ENCODE measurements around the gene KRTAP12-1. TPM values are rescaled to one million over a fixed set of nuclear protein-coding genes. Genes with fewer than 3 reads are reported as not detected.

Gene KRTAP12-1
- total RNA-seq, 1 experiment from 2014 or later: not detected

- Mint-ChIP-seq H3K27ac (ENCODE audit: unreplicated experiment) (no peak overlapping the region), H3K9me3 (ENCODE audit: low read depth, unreplicated experiment) (peaks cover 3% of the 10 kb centered on the region), H3K36me3 (ENCODE audit: insufficient read depth, unreplicated experiment) (no peaks in the 10 kb centered on the region), H3K27me3 (ENCODE audit: unreplicated experiment) (peaks cover 98% of the 10 kb centered on the region), H3K4me1 (ENCODE audit: low read depth, unreplicated experiment) (peaks cover 14% of the 10 kb centered on the region), H3K4me3 (ENCODE audit: low read depth, unreplicated experiment) (no peak overlapping the region)
- BruUV-seq (replicated peaks): no TSS peak
- intact Hi-C loops (cut with micrococcal nuclease; ENCODE audit: unreplicated experiment): no loop called here
- TF ChIP-seq, protein P1, sequence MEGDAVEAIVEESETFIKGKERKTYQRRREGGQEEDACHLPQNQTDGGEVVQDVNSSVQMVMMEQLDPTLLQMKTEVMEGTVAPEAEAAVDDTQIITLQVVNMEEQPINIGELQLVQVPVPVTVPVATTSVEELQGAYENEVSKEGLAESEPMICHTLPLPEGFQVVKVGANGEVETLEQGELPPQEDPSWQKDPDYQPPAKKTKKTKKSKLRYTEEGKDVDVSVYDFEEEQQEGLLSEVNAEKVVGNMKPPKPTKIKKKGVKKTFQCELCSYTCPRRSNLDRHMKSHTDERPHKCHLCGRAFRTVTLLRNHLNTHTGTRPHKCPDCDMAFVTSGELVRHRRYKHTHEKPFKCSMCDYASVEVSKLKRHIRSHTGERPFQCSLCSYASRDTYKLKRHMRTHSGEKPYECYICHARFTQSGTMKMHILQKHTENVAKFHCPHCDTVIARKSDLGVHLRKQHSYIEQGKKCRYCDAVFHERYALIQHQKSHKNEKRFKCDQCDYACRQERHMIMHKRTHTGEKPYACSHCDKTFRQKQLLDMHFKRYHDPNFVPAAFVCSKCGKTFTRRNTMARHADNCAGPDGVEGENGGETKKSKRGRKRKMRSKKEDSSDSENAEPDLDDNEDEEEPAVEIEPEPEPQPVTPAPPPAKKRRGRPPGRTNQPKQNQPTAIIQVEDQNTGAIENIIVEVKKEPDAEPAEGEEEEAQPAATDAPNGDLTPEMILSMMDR (IDR thresholded peaks at IDR 0.05; ENCODE audit: unreplicated experiment): no peak
- DNase-seq: no peak
- CTCF ChIA-PET: no interaction called here
Measured at GRCh38 chr21:44701541-44701940, 19.6 kb upstream of the KRTAP12-1 start.

GRCh38 chr21:44701023-44701400 lies 19.0 kb upstream of the KRTAP12-1 start:
- no peaks in the 10 kb centered on the region for H3K36me3 Mint-ChIP-seq (ENCODE audit: insufficient read depth, unreplicated experiment)
- H3K27me3 Mint-ChIP-seq (ENCODE audit: unreplicated experiment): peaks cover 100% of the 10 kb centered on the region
- no peak overlapping the region for H3K27ac Mint-ChIP-seq (ENCODE audit: unreplicated experiment)
- intact Hi-C loops (cut with micrococcal nuclease; ENCODE audit: unreplicated experiment): no loop called here
- no TSS peak for BruUV-seq (replicated peaks)
- TF ChIP-seq, protein P1 (IDR thresholded peaks at IDR 0.05; ENCODE audit: unreplicated experiment): no peak
- CTCF ChIA-PET: no interaction called here
- peaks cover 3% of the 10 kb centered on the region for H3K9me3 Mint-ChIP-seq (ENCODE audit: low read depth, unreplicated experiment)
- no peak overlapping the region for H3K4me3 Mint-ChIP-seq (ENCODE audit: low read depth, unreplicated experiment)
- DNase-seq: no peak
- H3K4me1 Mint-ChIP-seq (ENCODE audit: low read depth, unreplicated experiment): peaks cover 14% of the 10 kb centered on the region

DNA sequence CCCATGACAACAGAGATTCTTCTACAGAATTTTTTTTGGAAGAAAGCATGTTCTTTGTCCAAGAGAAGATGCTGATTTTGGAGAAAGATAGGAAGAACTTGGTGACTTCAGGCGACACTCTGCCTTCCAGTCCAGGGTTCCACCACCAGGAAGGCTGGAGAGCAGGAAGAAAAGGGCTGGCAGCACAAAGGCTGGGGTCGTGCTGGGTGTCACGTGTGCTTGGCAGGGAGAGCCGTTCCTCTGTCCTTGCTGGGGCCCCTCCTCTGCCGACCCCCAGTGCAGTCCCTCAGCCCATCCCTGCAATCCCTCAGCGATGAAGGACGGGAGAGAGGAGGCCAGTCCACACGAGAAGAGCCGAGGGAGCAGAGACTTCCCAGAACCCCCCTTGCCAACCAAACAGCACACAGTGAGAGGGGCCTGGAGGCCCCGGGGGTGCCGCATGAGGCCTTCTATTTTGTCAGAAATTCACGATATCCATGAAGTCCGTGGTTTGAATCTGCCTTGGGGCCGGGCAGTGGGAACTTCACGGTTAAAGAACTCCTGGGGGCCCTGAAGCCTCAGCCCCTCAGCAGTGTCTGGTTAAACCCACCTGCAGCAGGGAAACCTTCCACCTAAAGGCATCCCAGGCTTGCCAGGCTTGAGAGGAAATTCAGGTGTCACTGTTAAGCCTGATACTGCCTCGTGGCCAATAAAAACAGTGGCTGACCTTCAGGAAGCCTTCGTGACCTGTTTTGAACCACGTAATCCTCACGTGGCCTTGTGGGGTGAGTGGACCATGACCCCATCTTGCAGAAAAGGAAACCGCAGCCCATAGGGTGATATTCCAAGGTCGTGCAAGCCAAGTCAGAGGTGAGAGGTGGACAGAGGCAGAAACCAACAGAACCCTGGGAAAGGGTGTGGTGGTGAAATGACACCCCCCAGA lies 18.4 kb upstream of the KRTAP12-1 start:
- CTCF ChIA-PET: no interaction called here
- Mint-ChIP-seq H3K36me3 (ENCODE audit: insufficient read depth, unreplicated experiment) (no peaks in the 10 kb centered on the region), H3K9me3 (ENCODE audit: low read depth, unreplicated experiment) (no peaks in the 10 kb centered on the region), H3K4me1 (ENCODE audit: low read depth, unreplicated experiment) (peaks cover 14% of the 10 kb centered on the region), H3K4me3 (ENCODE audit: low read depth, unreplicated experiment) (no peak overlapping the region), H3K27ac (ENCODE audit: unreplicated experiment) (no peak overlapping the region), H3K27me3 (ENCODE audit: unreplicated experiment) (peaks cover 100% of the 10 kb centered on the region)
- no peak for DNase-seq
- BruUV-seq (replicated peaks): no TSS peak
- intact Hi-C loops (cut with micrococcal nuclease; ENCODE audit: unreplicated experiment): no loop called here
- TF ChIP-seq, protein P1 (IDR thresholded peaks at IDR 0.05; ENCODE audit: unreplicated experiment): no peak

- intact Hi-C loops (cut with micrococcal nuclease; ENCODE audit: unreplicated experiment): no loop called here
Measured at GRCh38 chr21:44699502-44700001, 17.6 kb upstream of the KRTAP12-1 start.

More at GRCh38 chr21:44699502-44700001, 17.6 kb upstream of the KRTAP12-1 start:
- Mint-ChIP-seq H3K27ac (ENCODE audit: unreplicated experiment) (no peak overlapping the region), H3K27me3 (ENCODE audit: unreplicated experiment) (peaks cover 100% of the 10 kb centered on the region), H3K4me3 (ENCODE audit: low read depth, unreplicated experiment) (no peak overlapping the region), H3K9me3 (ENCODE audit: low read depth, unreplicated experiment) (no peaks in the 10 kb centered on the region), H3K4me1 (ENCODE audit: low read depth, unreplicated experiment) (peaks cover 14% of the 10 kb centered on the region), H3K36me3 (ENCODE audit: insufficient read depth, unreplicated experiment) (no peaks in the 10 kb centered on the region)
- TF ChIP-seq, protein P1 (IDR thresholded peaks at IDR 0.05; ENCODE audit: unreplicated experiment): no peak
- CTCF ChIA-PET: interaction anchor here (0.7 kb wide), 1 partner anchor 1741 kb away, joined by 6 read pairs; no protein-coding TSS in a partner anchor
- DNase-seq: no peak
- no TSS peak for BruUV-seq (replicated peaks)

Measured in Calu3 (cell line).